NCI-H1048 (cell line): Measurements from ENCODE around the gene SORCS2.

Experiments used
- DNase-seq: peaks from one replicate; lab custom pipeline; 2025; lab: John Stamatoyannopoulos, UW

The SORCS2 gene

GRCh38 chr4:7428261-7429068 lies 236.1 kb downstream of the SORCS2 start:
- DNase-seq: no peak

GRCh38 chr4:7429069-7429416 lies 236.7 kb downstream of the SORCS2 start:
- no peak for DNase-seq

- no peak for DNase-seq
Measured at GRCh38 chr4:7429601-7430078, 237.3 kb downstream of the SORCS2 start.

GRCh38 chr4:7430368-7430964 lies 238.1 kb downstream of the SORCS2 start:
- no peak for DNase-seq

- DNase-seq: no peak
Measured at GRCh38 chr4:7430965-7431695, 238.8 kb downstream of the SORCS2 start.

- no peak for DNase-seq
Measured at GRCh38 chr4:7431696-7432530, 239.6 kb downstream of the SORCS2 start.

- DNase-seq: no peak
Measured at GRCh38 chr4:7432531-7433375, 240.4 kb downstream of the SORCS2 start.

- DNase-seq: no peak
Measured at GRCh38 chr4:7433376-7434140, 241.2 kb downstream of the SORCS2 start.

GRCh38 chr4:7434141-7434765 lies 241.9 kb downstream of the SORCS2 start:
- no peak for DNase-seq

GRCh38 chr4:7434766-7435150 lies 242.4 kb downstream of the SORCS2 start, which contains the start of gene PSAPL1:
TSS of gene PSAPL1 (minus strand) at chr4:7434930. CDS start at chr4:7434879, 51 bp downstream.
- DNase-seq: no peak

- no peak for DNase-seq
Measured at GRCh38 chr4:7435471-7436061, 243.2 kb downstream of the SORCS2 start.

GRCh38 chr4:7436256-7436655 lies 243.9 kb downstream of the SORCS2 start:
- no peak for DNase-seq

- no peak for DNase-seq
Measured at GRCh38 chr4:7439699-7440098, 247.4 kb downstream of the SORCS2 start.

GRCh38 chr4:7441201-7441600 lies 248.9 kb downstream of the SORCS2 start:
- no peak for DNase-seq

GRCh38 chr4:7442574-7443162 lies 250.3 kb downstream of the SORCS2 start:
- DNase-seq: no peak

GRCh38 chr4:7444314-7444713 lies 252.0 kb downstream of the SORCS2 start:
- DNase-seq: no peak

GRCh38 chr4:7444731-7445130 lies 252.4 kb downstream of the SORCS2 start:
- no peak for DNase-seq

GRCh38 chr4:7447236-7447635 lies 254.9 kb downstream of the SORCS2 start:
- no peak for DNase-seq

- DNase-seq: no peak
Measured at GRCh38 chr4:7448036-7448435, 255.7 kb downstream of the SORCS2 start.
